GM12878 (cell line): ENCODE results near the gene MORC4. TPM values are rescaled to one million over a fixed set of nuclear protein-coding genes. Genes with fewer than 3 reads are reported as not detected.

Experiments
- ATAC-seq: fragments of 200-7000 bp; cut with Tn5 transposase; 3 replicates; pipeline ENCODE4 v1.9.1; 2020; ENCODE audit warnings: mild to moderate bottlenecking, moderate library complexity
- BruUV-seq: library from RNA; stranded (reverse); fragments of 400-500 nt; replicated peaks from 2 replicates; lab custom pipeline; 2021; lab: Mats Ljungman, UMichigan
- CTCF ChIA-PET: fragments of 300-600 bp; sonication (Branson Sonifier 250); formaldehyde crosslinking; extraction: SDS; loops from one replicate; lab custom pipeline; 2021; ENCODE audit warnings: inconsistent platforms; lab: Yijun Ruan, JAX
- POLR2A ChIA-PET: fragments of 350-600 bp; formaldehyde crosslinking; extraction: SDS; loops from one replicate; lab custom pipeline; 2021; ENCODE audit warnings: inconsistent platforms; lab: Charles Lee
- RAD21 ChIA-PET: fragments of 300-600 bp; sonication (Branson Sonifier 250); formaldehyde crosslinking; loops from one replicate; lab custom pipeline; 2023; ENCODE audit warnings: antibody characterized with exemption; ENCODE audit not compliant: unreplicated experiment; lab: Charles Lee
- SMC1A ChIA-PET: fragments of 300-600 bp; sonication (Branson Sonifier 250); formaldehyde crosslinking; loops from one replicate; lab custom pipeline; 2023; ENCODE audit not compliant: unreplicated experiment, uncharacterized antibody; lab: Charles Lee
- DNase-seq: peaks from one replicate; pipeline ENCODE4 v3.0.0-alpha.2; 2011; ENCODE audit warnings: low read depth, low spot score
- FAIRE-seq: peaks from 3 replicates; lab custom pipeline; 2011; peaks lifted over from hg19 to GRCh38; lab: Jason Lieb, UNC
- H2AFZ ChIP-seq: 2 replicates; pipeline ENCODE4 v1.6.0; 2011; ENCODE audit warnings: low read depth, low read length, control low read depth; ENCODE audit not compliant: control insufficient read depth
- H3K27ac ChIP-seq: 2 replicates; pipeline ENCODE4 v1.5.1; 2011; ENCODE audit warnings: control low read depth; ENCODE audit not compliant: control insufficient read depth, insufficient read depth
- H3K27me3 ChIP-seq, 2 experiments: replicated peaks in 1 of 2; 2 replicates each; pipeline versions ENCODE4 v1.6.0 to v1.6.1; 2011; ENCODE audit warnings: low read length in 1 of 2; ENCODE audit not compliant: control insufficient read depth in 2 of 2, insufficient read depth in 2 of 2
- H3K36me3 ChIP-seq, 2 experiments: 2 replicates each; pipeline ENCODE4 v1.5.1; 2011; ENCODE audit warnings: low read length in 1 of 2; ENCODE audit not compliant: control insufficient read depth in 2 of 2, insufficient read depth in 2 of 2
- H3K4me1 ChIP-seq: 2 replicates; pipeline ENCODE4 v1.6.1; 2011; ENCODE audit warnings: mild to moderate bottlenecking, low read length, moderate library complexity, mixed read lengths; ENCODE audit not compliant: control insufficient read depth, insufficient read depth
- H3K4me2 ChIP-seq: 2 replicates; pipeline ENCODE4 v1.6.0; 2011; ENCODE audit warnings: control low read depth; ENCODE audit not compliant: control insufficient read depth, insufficient read depth
- H3K4me3 ChIP-seq: fragments of 200-600 bp; sonication (generic); 2 replicates; pipeline ENCODE4 v1.5.1; 2016
- H3K79me2 ChIP-seq: 2 replicates; pipeline ENCODE4 v1.6.0; 2011; ENCODE audit warnings: low read length; ENCODE audit not compliant: control insufficient read depth, insufficient read depth
- H3K9ac ChIP-seq: 2 replicates; pipeline ENCODE4 v1.8.0; 2011; ENCODE audit warnings: low read length, control low read depth, mixed read lengths; ENCODE audit not compliant: control insufficient read depth, insufficient read depth
- H3K9me3 ChIP-seq: replicated peaks from 3 replicates; pipeline ENCODE4 v1.5.1; 2011; ENCODE audit warnings: mild to moderate bottlenecking, low read length; ENCODE audit not compliant: control insufficient read depth, insufficient read depth
- H4K20me1 ChIP-seq: 2 replicates; pipeline ENCODE4 v1.6.0; 2011; ENCODE audit not compliant: control insufficient read depth, insufficient read depth
- EED ChIP-seq: sonication (generic); IDR thresholded peaks from 2 replicates; pipeline ENCODE4 v1.6.1; 2016; ENCODE audit warnings: antibody characterized with exemption, low read depth
- EGR1 ChIP-seq, 2 experiments: IDR thresholded peaks; 1 replicate in 1 of 2; 2 replicates in 1 of 2; pipeline ENCODE4 v1.6.1; 2011 to 2012; ENCODE audit warnings: low read depth in 2 of 2, low read length in 2 of 2, borderline replicate concordance in 1 of 2, mild to moderate bottlenecking in 1 of 2, moderate library complexity in 1 of 2
- FOXK2 ChIP-seq: fragments of 450-650 bp; IDR thresholded peaks from 2 replicates; pipeline ENCODE4 v1.6.1; 2017; ENCODE audit warnings: mild to moderate bottlenecking, moderate library complexity
- HCFC1 ChIP-seq: fragments of 150-350 bp; IDR thresholded peaks from 2 replicates; pipeline ENCODE4 v1.6.1; 2014; ENCODE audit warnings: low read length
- KAT2A ChIP-seq: conservative IDR thresholded peaks from 2 replicates; pipeline ENCODE4 v1.6.1; 2011; ENCODE audit warnings: low read depth, low read length; ENCODE audit not compliant: control insufficient read depth
- NFIC ChIP-seq: IDR thresholded peaks from 2 replicates; pipeline ENCODE4 v1.6.1; 2012; ENCODE audit warnings: low read depth, mild to moderate bottlenecking, inconsistent platforms, low read length, moderate library complexity
- TARDBP ChIP-seq: IDR thresholded peaks from 2 replicates; pipeline ENCODE4 v1.6.1; 2016; ENCODE audit warnings: borderline replicate concordance
- TCF3 ChIP-seq: IDR thresholded peaks from 2 replicates; pipeline ENCODE4 v1.6.1; 2012; ENCODE audit warnings: low read depth, mild to moderate bottlenecking, low read length, borderline replicate concordance; ENCODE audit not compliant: insufficient read depth
- ZNF622 ChIP-seq: fragments of 450-650 bp; IDR thresholded peaks from 2 replicates; pipeline ENCODE4 v1.6.1; 2017; ENCODE audit warnings: mild to moderate bottlenecking, inconsistent platforms
- WGBS: methylation state at CpG from one replicate; pipeline ENCODE4 v1.1.6; 2016; ENCODE audit warnings: low lambda C conversion rate; ENCODE audit not compliant: insufficient replicate concordance, insufficient coverage; ENCODE audit errors: missing lambda C conversion rate; 5-methylcytosine and 5-hydroxymethylcytosine counted together
- in situ Hi-C: fragments of 300-500 bp; cut with MboI; formaldehyde crosslinking; loops from 9 replicates; pipeline ENCODE4 v1.14.3; 2018; ENCODE audit warnings: mixed read lengths
- intact Hi-C: fragments of 100-400 bp; cut with micrococcal nuclease; formaldehyde crosslinking; loops from one replicate; pipeline ENCODE4 v1.14.2; 2022; ENCODE audit not compliant: unreplicated experiment
- polyA plus RNA-seq, 11 experiments: library from polyadenylated mRNA; depleted of rRNA in 4 of 11; unstranded in 6 of 11; stranded (reverse) in 5 of 11; fragments of >200 nt; fragmentation: Nextera tagmentation in 4 of 11; fragmentation: Illumina TruSeq in 1 of 11; extraction: Ambion mirVana in 4 of 11; extraction: Trizol in 1 of 11; gene quantifications; 1 replicate in 1 of 11; 2 replicates in 10 of 11; pipeline versions ENCODE4 v1.2.1 to v1.2.3, GENCODE V29; 2011 to 2016; ENCODE audit warnings: inconsistent platforms in 2 of 11, missing spikeins in 2 of 11, low read depth in 1 of 11
- total RNA-seq, 4 experiments: library from RNA; depleted of rRNA in 3 of 4; stranded (reverse); fragments of >200 nt in 3 of 4; fragmentation: Illumina TruSeq in 1 of 4; extraction: Trizol in 1 of 4; gene quantifications; 2 replicates each; pipeline versions ENCODE4 v1.2.1 to v1.2.3, GENCODE V29; 2013 to 2021
- TF ChIP-seq, protein P1 (sequence below): IDR thresholded peaks from 2 replicates; pipeline ENCODE4 v1.6.1; 2012; ENCODE audit warnings: low read depth, low read length, improper control_type of control experiment

The MORC4 gene
- total and polyA plus RNA-seq, 10 of the 15 experiments (the other 5 are each of a cell fraction or from before 2014, with no cell fraction given) = 0.03 to 0.65 (median 0.26) TPM

DNA sequence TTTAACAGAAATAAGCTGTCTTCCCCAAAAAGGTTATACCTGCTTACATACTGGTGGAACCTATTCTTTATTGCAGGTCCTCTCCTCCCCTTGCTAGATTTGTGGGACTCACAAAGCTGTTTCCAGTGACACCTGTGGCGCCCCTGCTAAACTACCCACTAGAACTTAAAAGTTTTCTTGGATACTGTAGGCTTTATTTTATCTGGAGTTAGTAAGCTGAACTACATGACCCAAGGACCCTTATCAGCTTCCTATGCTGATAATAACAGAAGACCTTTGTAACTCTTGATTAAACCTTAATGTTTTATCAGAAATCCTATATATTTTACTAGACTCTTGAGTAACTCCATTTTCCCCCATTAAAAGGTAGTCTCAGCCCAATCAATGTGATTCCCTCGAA, 47.5 kb downstream of the MORC4 start:
- Histone ChIP-seq H3K27me3 (no peaks in the 10 kb centered on the region; a peak in 1 of 4 replicates), H3K27ac (no peak overlapping the region), H3K36me3 (no peaks in the 10 kb centered on the region), H3K4me3 (no peak overlapping the region), H3K4me2 (no peak overlapping the region), H4K20me1 (no peaks in the 10 kb centered on the region), H3K4me1 (no peaks in the 10 kb centered on the region), H3K79me2 (no peaks in the 10 kb centered on the region), H3K9ac (no peak overlapping the region), H3K9me3 (no peaks in the 10 kb centered on the region), H2AFZ (no peak overlapping the region)
- ATAC-seq = no peak
- WGBS = 22% methylated on average over 2 of the region's 2 CpGs
- TF ChIP-seq NFIC = no peak
- no peak for TF ChIP-seq ZNF622
- no peak for TF ChIP-seq HCFC1
- no peak for TF ChIP-seq TARDBP
- no peak for TF ChIP-seq KAT2A
- TF ChIP-seq FOXK2 = no peak
- TF ChIP-seq, protein P1, sequence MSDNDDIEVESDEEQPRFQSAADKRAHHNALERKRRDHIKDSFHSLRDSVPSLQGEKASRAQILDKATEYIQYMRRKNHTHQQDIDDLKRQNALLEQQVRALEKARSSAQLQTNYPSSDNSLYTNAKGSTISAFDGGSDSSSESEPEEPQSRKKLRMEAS = no peak
- no peak for TF ChIP-seq EGR1 (IDR thresholded peaks at IDR 0.05; ENCODE audit: borderline replicate concordance in 1 of 2, low read depth in 2 of 2, low read length in 2 of 2)
- TF ChIP-seq EED = no peak
- no peak for TF ChIP-seq TCF3
- POLR2A ChIA-PET = no interaction called here
- in situ Hi-C loops = no loop called here
- intact Hi-C loops = no loop called here
- DNase-seq = no peak
- FAIRE-seq = no peak
- SMC1A ChIA-PET = interaction anchor here (1.2 kb wide), 1 partner anchor 49 kb away, joined by 3 read pairs; the partner anchor contains the start of gene RIPPLY1
- CTCF ChIA-PET = interaction anchor here (0.8 to 1.1 kb wide), 2 partner anchors 16 to 54 kb away, joined by 3 read pairs; no protein-coding TSS in a partner anchor
- RAD21 ChIA-PET = no interaction called here
- no TSS peak for BruUV-seq
